HG03442 (cell line): ENCODE results near the gene FIP1L1.
"Not testable (repeated sequence)": the region's sequence is repeated elsewhere in the genome, so short reads cannot be mapped to it uniquely, and the experiment has no call there.

Experiments used
- ATAC-seq: cut with Tn5 transposase; IDR thresholded peaks from one replicate; pipeline ENCODE4 v1.9.1; 2021; ENCODE audit warnings: mild to moderate bottlenecking, moderate library complexity; ENCODE audit not compliant: unreplicated experiment

FIP1L1 gene

DNA sequence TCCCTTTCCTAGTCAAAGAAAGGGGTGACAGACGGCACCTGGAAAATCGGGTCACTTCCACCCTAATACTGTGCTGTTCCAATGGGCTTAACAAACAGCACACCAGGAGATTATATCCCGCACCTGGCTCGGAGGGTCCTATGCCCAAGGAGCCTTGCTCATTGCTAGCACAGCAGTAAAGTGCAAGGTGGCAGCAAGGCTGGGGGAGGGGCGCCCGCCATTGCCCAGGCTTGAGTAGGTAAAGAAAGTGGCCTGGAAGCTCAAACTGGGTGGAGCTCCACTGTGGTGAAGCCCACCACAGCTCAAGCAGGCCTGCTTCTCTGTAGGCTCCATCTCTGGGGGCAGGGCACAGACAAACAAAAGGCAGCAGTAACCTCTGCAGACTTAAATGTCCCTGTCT is 89.1 kb downstream of the FIP1L1 start:
- not testable (repeated sequence) for ATAC-seq

- no peak for ATAC-seq
Measured at GRCh38 chr4:53476232-53477037, 99.0 kb downstream of the FIP1L1 start.

- no peak for ATAC-seq
Measured at GRCh38 chr4:53477038-53477565, 99.7 kb downstream of the FIP1L1 start.

GRCh38 chr4:53477636-53478035 is 100.2 kb downstream of the FIP1L1 start:
- ATAC-seq, result no peak

GRCh38 chr4:53478671-53479456 is 101.4 kb downstream of the FIP1L1 start:
- ATAC-seq, result no peak

DNA sequence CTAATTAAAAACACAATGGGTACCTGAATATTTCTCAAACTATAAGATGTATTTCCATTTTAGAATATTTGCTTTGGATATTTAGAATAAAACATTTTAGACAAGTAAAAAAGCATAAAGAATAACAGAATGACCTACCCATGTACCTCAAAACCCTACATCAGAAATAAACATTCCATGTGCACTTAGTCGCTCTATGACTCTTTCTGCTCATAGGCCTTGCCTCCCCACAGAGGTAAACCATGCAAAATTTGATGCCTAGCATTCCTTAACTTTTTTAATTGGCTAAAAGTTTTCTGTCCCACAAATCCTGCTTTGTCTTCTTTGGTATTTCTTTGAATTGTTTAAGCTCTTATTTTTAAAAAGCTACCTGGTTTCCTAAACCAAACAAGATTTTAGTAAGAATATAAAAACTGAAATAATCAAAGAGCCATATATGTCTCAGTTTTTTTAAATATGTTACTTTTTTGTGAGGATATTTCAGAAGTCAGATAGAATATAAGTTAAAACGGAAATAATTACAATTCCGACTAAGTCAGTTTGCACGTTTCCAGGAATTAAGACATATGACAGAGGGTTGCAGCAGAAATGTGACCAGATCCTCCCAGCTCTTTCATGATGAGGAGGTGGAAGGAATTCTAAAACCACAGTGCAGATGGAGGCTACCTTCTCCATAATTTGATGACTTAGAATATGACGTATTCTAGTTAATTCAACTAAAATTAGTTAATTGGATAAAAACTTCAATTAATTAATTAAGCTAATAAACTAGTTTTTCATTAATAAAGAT is 102.5 kb downstream of the FIP1L1 start:
- no peak for ATAC-seq

- ATAC-seq, result no peak
Measured at GRCh38 chr4:53480909-53481308, 103.5 kb downstream of the FIP1L1 start.

- ATAC-seq, result no peak
Measured at GRCh38 chr4:53481586-53481985, 104.1 kb downstream of the FIP1L1 start.

- ATAC-seq, result no peak
Measured at GRCh38 chr4:53483250-53483649, 105.8 kb downstream of the FIP1L1 start.

GRCh38 chr4:53484911-53485657 is 107.6 kb downstream of the FIP1L1 start:
- ATAC-seq, result no peak

DNA sequence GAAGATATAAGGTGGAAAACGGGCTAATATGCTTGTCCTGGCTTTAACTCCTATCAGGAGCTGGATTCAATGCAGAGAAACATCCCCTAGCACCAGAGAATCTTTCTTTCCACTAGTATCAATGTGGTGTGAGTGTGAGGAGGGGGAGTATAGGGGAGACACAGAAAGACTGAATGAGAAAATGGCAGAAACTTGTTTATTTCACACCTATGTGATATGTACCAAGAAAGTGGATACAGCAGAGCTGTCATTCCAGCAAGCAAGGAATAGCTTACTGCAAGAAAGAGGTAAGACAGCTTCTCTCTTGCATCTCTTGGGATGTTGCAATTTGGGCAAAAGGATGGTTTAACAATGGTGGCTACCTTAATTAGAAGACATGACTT is 108.2 kb downstream of the FIP1L1 start:
- ATAC-seq, result no peak

DNA sequence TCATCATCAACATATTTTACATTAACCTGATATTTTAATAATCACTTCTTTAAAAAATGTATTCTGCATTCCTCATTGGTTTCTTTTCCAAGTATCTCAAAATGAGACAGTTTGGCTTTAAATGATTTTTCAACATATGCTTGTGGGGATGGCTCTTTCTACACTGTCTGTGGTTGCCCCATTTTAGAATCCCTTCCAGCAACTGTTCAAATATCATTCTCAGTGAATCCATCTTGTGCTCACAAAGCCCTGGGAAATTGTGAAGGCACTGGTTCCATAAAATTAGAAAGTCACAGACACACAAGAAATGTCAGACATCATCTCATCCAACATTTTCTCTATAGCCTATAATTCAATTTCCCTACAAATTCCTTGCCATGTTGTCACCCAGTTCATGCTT is 110.3 kb downstream of the FIP1L1 start:
- ATAC-seq, result no peak

GRCh38 chr4:53489279-53489889 is 111.9 kb downstream of the FIP1L1 start:
- ATAC-seq, result no peak

GRCh38 chr4:53490161-53490956 is 112.9 kb downstream of the FIP1L1 start:
- ATAC-seq, result no peak

- no peak for ATAC-seq
Measured at GRCh38 chr4:53490965-53491622, 113.7 kb downstream of the FIP1L1 start.

- ATAC-seq, result no peak
Measured at GRCh38 chr4:53494851-53495250, 117.4 kb downstream of the FIP1L1 start.

DNA sequence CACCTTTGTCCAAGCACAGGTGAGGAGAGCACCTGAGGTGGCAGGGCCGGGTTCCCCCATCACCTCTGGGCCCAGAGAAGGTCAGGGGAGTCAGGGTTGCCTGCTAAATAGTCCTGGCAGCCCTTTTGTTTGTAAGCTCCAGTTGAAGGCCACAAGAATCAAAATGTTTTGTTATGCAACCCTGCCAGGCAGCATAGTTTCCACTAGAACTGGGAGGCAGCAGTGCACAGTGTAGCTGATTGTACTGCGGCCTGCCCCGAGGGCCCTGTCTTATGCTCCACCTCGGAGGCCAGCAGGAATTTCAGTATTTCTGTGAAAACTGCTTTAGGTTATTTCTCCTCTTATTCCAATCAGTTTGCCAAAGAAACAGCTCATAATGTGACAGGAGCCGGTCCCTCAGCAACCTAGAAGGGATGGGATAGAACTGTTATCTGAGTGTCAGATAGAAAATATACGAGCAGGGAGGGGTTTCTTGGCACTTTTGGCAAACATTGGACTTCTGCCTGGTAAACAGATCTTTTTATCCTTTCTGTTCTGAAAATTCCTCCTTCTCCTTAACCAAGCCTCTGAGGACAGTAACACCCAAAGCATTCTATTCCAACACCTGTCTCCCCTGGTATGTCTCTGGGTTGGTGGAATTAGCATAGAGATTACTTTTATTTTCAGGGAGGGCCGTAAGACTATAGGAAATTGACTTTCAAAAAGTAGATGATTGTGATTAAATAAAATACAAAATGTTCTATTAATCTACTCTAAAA is 120.2 kb downstream of the FIP1L1 start:
- no peak for ATAC-seq

GRCh38 chr4:53498706-53499105 is 121.3 kb downstream of the FIP1L1 start:
- no peak for ATAC-seq
